ENCODE data around the gene LOXHD1. TPM values are rescaled to one million over a fixed set of nuclear protein-coding genes. Genes with fewer than 3 reads are reported as not detected.

Gene LOXHD1
- total RNA-seq, 1 experiment from 2014 or later, result not detected

DNA sequence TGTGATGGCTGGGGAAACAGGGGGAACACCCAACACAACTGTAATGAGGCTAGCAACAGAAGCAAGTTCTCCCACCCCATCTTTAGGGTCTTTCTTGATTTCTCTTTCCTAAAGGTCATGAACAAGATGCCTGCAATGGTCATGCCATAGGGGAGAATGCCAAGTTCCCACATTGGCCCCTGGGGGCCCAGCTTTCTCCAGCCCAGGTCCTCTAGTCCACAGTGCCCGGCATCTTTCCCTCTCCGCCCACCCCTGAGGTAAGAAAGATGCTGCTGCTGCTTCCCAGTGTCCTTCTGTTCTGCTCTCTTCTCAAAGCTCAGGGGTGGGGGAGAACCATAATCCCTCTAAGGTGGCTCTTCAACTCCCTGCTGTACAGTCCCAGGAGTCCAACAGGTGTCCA, 78.0 kb downstream of the LOXHD1 start:
- intact Hi-C loops (cut with micrococcal nuclease; ENCODE audit: unreplicated experiment), result no loop called here
- Histone ChIP-seq H3K36me3 (ENCODE audit: control insufficient read depth, insufficient read depth, low read length) (no peaks in the 10 kb centered on the region), H3K4me3 (ENCODE audit: low read depth in 2 of 2, low read length in 2 of 2) (no peak overlapping the region), H3K27me3 (ENCODE audit: control insufficient read depth, insufficient read depth, low read length) (no peaks in the 10 kb centered on the region), H3K4me1 (ENCODE audit: control insufficient read depth, insufficient read depth, low read length) (no peaks in the 10 kb centered on the region), H3K9me3 (ENCODE audit: control insufficient read depth, insufficient read depth, low read depth, low read length) (no peaks in the 10 kb centered on the region; the same call in 1 of the 2 replicates), H3K27ac (ENCODE audit: low read length) (no peak overlapping the region)
- TF ChIP-seq TCF7L2 (IDR thresholded peaks at IDR 0.05; ENCODE audit: low read depth, low read length) (no peak), POLR2AphosphoS5 (IDR thresholded peaks at IDR 0.05; ENCODE audit: low read depth, low read length) (no peak), SIN3A (IDR thresholded peaks at IDR 0.05; ENCODE audit: borderline replicate concordance, insufficient read depth, low read depth, low read length) (no peak)
- TF ChIP-seq, protein P1, sequence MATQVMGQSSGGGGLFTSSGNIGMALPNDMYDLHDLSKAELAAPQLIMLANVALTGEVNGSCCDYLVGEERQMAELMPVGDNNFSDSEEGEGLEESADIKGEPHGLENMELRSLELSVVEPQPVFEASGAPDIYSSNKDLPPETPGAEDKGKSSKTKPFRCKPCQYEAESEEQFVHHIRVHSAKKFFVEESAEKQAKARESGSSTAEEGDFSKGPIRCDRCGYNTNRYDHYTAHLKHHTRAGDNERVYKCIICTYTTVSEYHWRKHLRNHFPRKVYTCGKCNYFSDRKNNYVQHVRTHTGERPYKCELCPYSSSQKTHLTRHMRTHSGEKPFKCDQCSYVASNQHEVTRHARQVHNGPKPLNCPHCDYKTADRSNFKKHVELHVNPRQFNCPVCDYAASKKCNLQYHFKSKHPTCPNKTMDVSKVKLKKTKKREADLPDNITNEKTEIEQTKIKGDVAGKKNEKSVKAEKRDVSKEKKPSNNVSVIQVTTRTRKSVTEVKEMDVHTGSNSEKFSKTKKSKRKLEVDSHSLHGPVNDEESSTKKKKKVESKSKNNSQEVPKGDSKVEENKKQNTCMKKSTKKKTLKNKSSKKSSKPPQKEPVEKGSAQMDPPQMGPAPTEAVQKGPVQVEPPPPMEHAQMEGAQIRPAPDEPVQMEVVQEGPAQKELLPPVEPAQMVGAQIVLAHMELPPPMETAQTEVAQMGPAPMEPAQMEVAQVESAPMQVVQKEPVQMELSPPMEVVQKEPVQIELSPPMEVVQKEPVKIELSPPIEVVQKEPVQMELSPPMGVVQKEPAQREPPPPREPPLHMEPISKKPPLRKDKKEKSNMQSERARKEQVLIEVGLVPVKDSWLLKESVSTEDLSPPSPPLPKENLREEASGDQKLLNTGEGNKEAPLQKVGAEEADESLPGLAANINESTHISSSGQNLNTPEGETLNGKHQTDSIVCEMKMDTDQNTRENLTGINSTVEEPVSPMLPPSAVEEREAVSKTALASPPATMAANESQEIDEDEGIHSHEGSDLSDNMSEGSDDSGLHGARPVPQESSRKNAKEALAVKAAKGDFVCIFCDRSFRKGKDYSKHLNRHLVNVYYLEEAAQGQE (IDR thresholded peaks at IDR 0.05; ENCODE audit: insufficient read depth in 1 of 2, low read depth in 2 of 2, low read length in 1 of 2), result no peak
- TF ChIP-seq, protein P2, sequence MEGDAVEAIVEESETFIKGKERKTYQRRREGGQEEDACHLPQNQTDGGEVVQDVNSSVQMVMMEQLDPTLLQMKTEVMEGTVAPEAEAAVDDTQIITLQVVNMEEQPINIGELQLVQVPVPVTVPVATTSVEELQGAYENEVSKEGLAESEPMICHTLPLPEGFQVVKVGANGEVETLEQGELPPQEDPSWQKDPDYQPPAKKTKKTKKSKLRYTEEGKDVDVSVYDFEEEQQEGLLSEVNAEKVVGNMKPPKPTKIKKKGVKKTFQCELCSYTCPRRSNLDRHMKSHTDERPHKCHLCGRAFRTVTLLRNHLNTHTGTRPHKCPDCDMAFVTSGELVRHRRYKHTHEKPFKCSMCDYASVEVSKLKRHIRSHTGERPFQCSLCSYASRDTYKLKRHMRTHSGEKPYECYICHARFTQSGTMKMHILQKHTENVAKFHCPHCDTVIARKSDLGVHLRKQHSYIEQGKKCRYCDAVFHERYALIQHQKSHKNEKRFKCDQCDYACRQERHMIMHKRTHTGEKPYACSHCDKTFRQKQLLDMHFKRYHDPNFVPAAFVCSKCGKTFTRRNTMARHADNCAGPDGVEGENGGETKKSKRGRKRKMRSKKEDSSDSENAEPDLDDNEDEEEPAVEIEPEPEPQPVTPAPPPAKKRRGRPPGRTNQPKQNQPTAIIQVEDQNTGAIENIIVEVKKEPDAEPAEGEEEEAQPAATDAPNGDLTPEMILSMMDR (IDR thresholded peaks at IDR 0.05), result no peak
- CTCF ChIA-PET, result no interaction called here
- ATAC-seq (no peak), DNase-seq (ENCODE audit: low read depth, low spot score) (no peak)
- POLR2A ChIA-PET, result no interaction called here
- no TSS peak for BruUV-seq (replicated peaks)
- in situ Hi-C loops (cut with HindIII; ENCODE audit: low pct_unique_long_range_greater_than_20kb, low sequenced_read_pairs), result no loop called here

DNA sequence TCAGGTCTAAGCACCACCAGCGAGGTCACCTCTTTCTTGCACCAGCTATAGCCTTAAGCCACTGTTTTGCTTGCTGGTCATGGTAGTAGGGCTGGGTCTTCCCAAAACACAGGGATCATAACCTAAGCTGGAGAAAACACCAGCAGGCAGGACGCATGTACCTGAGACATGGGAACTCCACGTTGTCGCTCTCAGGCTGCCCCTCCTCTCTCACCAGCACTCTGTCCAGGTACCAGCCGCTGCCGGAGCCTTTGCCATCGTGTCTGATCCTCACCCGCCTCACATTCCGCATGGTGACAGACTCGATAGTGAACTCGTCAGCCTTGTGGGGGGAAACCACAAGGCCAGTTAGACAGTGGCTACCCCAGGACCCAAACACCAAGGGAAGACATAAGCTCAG, 79.5 kb downstream of the LOXHD1 start:
- POLR2A ChIA-PET, result no interaction called here
- H3K27me3 ChIP-seq (ENCODE audit: control insufficient read depth, insufficient read depth, low read length), result no peaks in the 10 kb centered on the region
- in situ Hi-C loops (cut with HindIII; ENCODE audit: low pct_unique_long_range_greater_than_20kb, low sequenced_read_pairs) (no loop called here), intact Hi-C loops (cut with micrococcal nuclease; ENCODE audit: unreplicated experiment) (no loop called here)
- H3K27ac ChIP-seq (ENCODE audit: low read length), result no peak overlapping the region
- no peak for ATAC-seq
- TF ChIP-seq, protein P1 (IDR thresholded peaks at IDR 0.05; ENCODE audit: insufficient read depth in 1 of 2, low read depth in 2 of 2, low read length in 1 of 2), result no peak
- no peak for TF ChIP-seq POLR2AphosphoS5 (IDR thresholded peaks at IDR 0.05; ENCODE audit: low read depth, low read length)
- TF ChIP-seq, protein P2 (IDR thresholded peaks at IDR 0.05), result no peak
- TF ChIP-seq TCF7L2 (IDR thresholded peaks at IDR 0.05; ENCODE audit: low read depth, low read length), result no peak
- no peak for TF ChIP-seq SIN3A (IDR thresholded peaks at IDR 0.05; ENCODE audit: borderline replicate concordance, insufficient read depth, low read depth, low read length)
- H3K9me3 ChIP-seq (ENCODE audit: control insufficient read depth, insufficient read depth, low read depth, low read length), result no peaks in the 10 kb centered on the region; the same call in 1 of the 2 replicates
- H3K4me1 ChIP-seq (ENCODE audit: control insufficient read depth, insufficient read depth, low read length), result no peaks in the 10 kb centered on the region
- H3K4me3 ChIP-seq (ENCODE audit: low read depth in 2 of 2, low read length in 2 of 2), result no peak overlapping the region
- no peaks in the 10 kb centered on the region for H3K36me3 ChIP-seq (ENCODE audit: control insufficient read depth, insufficient read depth, low read length)
- BruUV-seq (replicated peaks), result no TSS peak
- DNase-seq (ENCODE audit: low read depth, low spot score), result no peak
- CTCF ChIA-PET, result no interaction called here

All from Panc1 (cell line).